ENCODE measurements around the gene TOM1L1. TPM values are rescaled to one million over a fixed set of nuclear protein-coding genes. Genes with fewer than 3 reads are reported as not detected.

Gene TOM1L1
- polyA plus RNA-seq, 12 donors = 4.9 to 42.5 (median 6.3) TPM; not detected in 1

DNA sequence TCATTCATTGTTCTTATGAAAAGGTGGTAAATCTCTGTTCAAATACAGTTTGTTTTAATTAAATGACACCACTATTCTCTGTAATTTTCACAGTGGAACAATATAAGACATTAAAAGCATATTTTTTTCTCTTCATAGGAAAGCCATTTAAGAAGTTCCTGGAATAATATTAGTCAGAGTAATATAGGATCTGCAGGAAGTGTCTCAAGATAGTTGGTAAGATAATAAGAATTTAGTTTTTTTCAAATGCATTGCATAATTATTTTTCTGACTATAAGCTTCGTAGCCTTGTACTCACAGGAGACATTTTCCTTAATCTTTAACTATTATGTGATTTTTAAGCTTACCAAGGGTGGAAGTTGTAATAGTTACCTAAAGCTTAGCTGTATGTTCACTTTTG, 84.8 kb downstream of the TOM1L1 start:
- DNase-seq = no peak

DNA sequence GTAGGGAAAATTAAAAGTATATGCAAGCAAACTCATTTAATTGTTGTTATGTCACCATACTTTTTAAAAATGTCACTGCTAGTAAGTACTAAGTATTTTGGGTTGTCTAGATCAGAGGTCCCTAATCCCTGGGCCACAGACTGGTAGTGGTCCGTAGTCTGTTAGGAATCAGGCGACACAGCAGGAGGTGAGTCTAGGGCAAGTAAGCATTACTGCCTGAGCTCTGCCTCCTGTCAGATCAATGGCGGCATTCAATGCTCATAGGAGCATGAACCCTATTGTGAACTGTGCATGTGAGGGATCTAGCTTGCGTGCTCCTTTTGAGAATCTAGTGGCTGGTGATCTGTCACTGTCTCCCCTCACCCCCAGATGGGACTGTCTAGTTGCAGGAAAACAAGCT, 89.5 kb downstream of the TOM1L1 start:
- DNase-seq = no peak

- no peak for DNase-seq
Measured at GRCh38 chr17:54991567-54991966, 90.9 kb downstream of the TOM1L1 start.

DNA sequence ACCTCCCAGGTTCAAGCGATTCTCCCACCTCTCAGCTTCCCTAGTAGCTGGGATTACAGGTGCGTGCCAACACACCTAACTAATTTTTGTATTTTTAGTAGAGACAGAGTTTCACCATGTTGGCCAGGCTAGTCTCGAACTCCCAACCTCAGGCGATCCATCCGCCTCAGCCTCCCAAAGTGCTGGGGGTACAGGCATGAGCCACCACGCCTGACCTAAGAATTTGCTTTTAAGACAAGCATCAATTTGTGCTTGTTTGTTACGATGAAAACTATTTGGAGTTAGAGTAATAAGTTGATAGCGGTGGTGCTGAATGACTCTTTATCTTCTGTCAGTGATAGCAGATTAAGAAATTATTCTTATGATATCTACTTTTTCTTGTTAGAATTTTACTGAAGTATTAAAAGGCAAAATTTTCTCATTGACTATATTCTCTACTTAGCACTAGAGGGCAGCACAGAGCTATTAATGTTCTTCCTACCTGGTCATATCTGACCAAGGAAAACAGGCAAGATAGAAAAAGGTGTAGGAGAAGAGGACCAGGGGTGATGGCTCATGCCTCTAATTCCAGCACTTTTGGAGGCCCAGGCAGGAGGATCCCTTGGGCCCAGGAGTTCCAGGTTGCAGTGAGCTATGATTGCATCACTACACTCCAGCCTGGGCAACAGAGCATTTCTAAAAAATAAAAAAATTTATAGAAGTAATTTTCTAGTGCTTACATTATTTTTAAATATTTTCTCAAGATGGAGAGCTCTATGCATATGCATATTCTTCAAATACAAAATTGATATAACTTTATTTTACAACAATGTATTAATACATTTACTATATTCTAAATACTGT, 92.4 kb downstream of the TOM1L1 start:
- DNase-seq = peak; percentile 38

GRCh38 chr17:54996441-54996840, 95.8 kb downstream of the TOM1L1 start:
- DNase-seq = no peak

- no peak for DNase-seq
Measured at GRCh38 chr17:55002458-55002857, 101.8 kb downstream of the TOM1L1 start.

- DNase-seq = no peak
Measured at GRCh38 chr17:55004484-55004883, 103.8 kb downstream of the TOM1L1 start.

- no peak for DNase-seq
Measured at GRCh38 chr17:55005520-55005919, 104.9 kb downstream of the TOM1L1 start.

Other genes starting within 250 kb of the TOM1L1 start
- 10 to 100 TPM in 11 of 12 donors, not detected in 1; 31.6 to 47.0 (median 36.9) TPM for gene COX11, start 67.8 kb downstream of the TOM1L1 start, polyA plus RNA-seq (ENCODE audit: insufficient read length in 12 of 12)
- gene STXBP4, start 67.9 kb downstream of the TOM1L1 start, polyA plus RNA-seq (ENCODE audit: insufficient read length in 12 of 12) = 1 to 10 TPM in 11 of 12 donors, not detected in 1; 3.0 to 7.3 (median 6.3) TPM

All from muscle of arm (tissue), 12 donors.